GM18520 (cell line): Measurements from ENCODE around the gene FAM163B.

ENCODE experiments used
- ATAC-seq: cut with Tn5 transposase; IDR thresholded peaks from one replicate; pipeline ENCODE4 v1.9.1; 2021; ENCODE audit not compliant: unreplicated experiment

Gene FAM163B

GRCh38 chr9:133616643-133617405 is 7.6 kb upstream of the FAM163B start:
- ATAC-seq = no peak

- ATAC-seq = no peak
These were observed 6.5 kb upstream of the FAM163B start for GRCh38 chr9:133615606-133616188.

GRCh38 chr9:133615186-133615585 is 6.0 kb upstream of the FAM163B start:
- ATAC-seq = no peak

- no peak for ATAC-seq
These were observed 5.5 kb upstream of the FAM163B start for GRCh38 chr9:133614678-133615077.

- no peak for ATAC-seq
These were observed 4.9 kb upstream of the FAM163B start for GRCh38 chr9:133614056-133614455.

- no peak for ATAC-seq
These were observed 4.2 kb upstream of the FAM163B start for GRCh38 chr9:133613432-133613831.

- ATAC-seq = no peak
These were observed 3.6 kb upstream of the FAM163B start for GRCh38 chr9:133612816-133613215.

- no peak for ATAC-seq
These were observed 2.9 kb upstream of the FAM163B start for GRCh38 chr9:133612051-133612450.

- no peak for ATAC-seq
These were observed 1.7 kb upstream of the FAM163B start for GRCh38 chr9:133610845-133611244.

GRCh38 chr9:133608889-133609288 is 300 bp downstream of the FAM163B start:
- ATAC-seq = no peak

- no peak for ATAC-seq
These were observed 807 bp downstream of the FAM163B start for GRCh38 chr9:133608382-133608781.

- no peak for ATAC-seq
These were observed 1.2 kb downstream of the FAM163B start for GRCh38 chr9:133607976-133608375.

GRCh38 chr9:133607381-133607780 is 1.8 kb downstream of the FAM163B start:
- no peak for ATAC-seq

- no peak for ATAC-seq
These were observed 2.5 kb downstream of the FAM163B start for GRCh38 chr9:133606708-133607025.

- ATAC-seq = no peak
These were observed 3.1 kb downstream of the FAM163B start for GRCh38 chr9:133605856-133606707.

GRCh38 chr9:133605446-133605845 is 3.7 kb downstream of the FAM163B start:
- ATAC-seq = no peak

GRCh38 chr9:133604856-133605255 is 4.3 kb downstream of the FAM163B start:
- ATAC-seq = no peak

GRCh38 chr9:133604214-133604613 is 5.0 kb downstream of the FAM163B start:
- ATAC-seq = no peak

- no peak for ATAC-seq
These were observed 5.9 kb downstream of the FAM163B start for GRCh38 chr9:133603135-133603927.

GRCh38 chr9:133602277-133602676 is 6.9 kb downstream of the FAM163B start:
- no peak for ATAC-seq

GRCh38 chr9:133601746-133602145 is 7.4 kb downstream of the FAM163B start:
- no peak for ATAC-seq
